SK-N-SH (cell line): ENCODE data around the gene SNHG17. TPM values are rescaled to one million over a fixed set of nuclear protein-coding genes. Genes with fewer than 3 reads are reported as not detected.

ENCODE experiments used
- CTCF ChIA-PET: fragments of 300-600, 350-600 bp; formaldehyde crosslinking; extraction: SDS; loops from one replicate; lab custom pipeline; 2021; lab: Yijun Ruan, JAX
- POLR2A ChIA-PET: fragments of 350-600 bp; sonication (Branson Sonifier 250); formaldehyde crosslinking; extraction: SDS; loops from one replicate; lab custom pipeline; 2020; ENCODE audit warnings: antibody characterized with exemption, inconsistent platforms; lab: Yijun Ruan, JAX
- DNase-seq: peaks from one replicate; pipeline ENCODE4 v3.0.0; 2012
- H2AFZ ChIP-seq: fragments of 200-600 bp; sonication (generic); 2 replicates; pipeline ENCODE4 v1.8.1; 2016; ENCODE audit warnings: antibody characterized with exemption, mild to moderate bottlenecking, low read depth
- H3F3A ChIP-seq: fragments of 200-600 bp; sonication (generic); replicated peaks from 2 replicates; pipeline ENCODE3; 2016; ENCODE audit warnings: antibody characterized with exemption, mild to moderate bottlenecking; ENCODE audit not compliant: insufficient read depth
- H3K27ac ChIP-seq, 2 experiments: fragments of 200-500 bp in 1 of 2; fragments of 200-600 bp in 1 of 2; sonication (Bioruptor generic) in 1 of 2; sonication (generic), shearing (Covaris generic) in 1 of 2; 2 replicates each; pipeline versions ENCODE4 v1.5.1 to v1.6.1; 2014 to 2016; ENCODE audit warnings: low read depth in 2 of 2, inconsistent platforms in 1 of 2, low read length in 1 of 2, mild to moderate bottlenecking in 1 of 2, mixed read lengths in 1 of 2
- H3K27me3 ChIP-seq: fragments of 200-600 bp; sonication (generic), shearing (Covaris generic); 2 replicates; pipeline ENCODE4 v1.6.1; 2016; ENCODE audit warnings: mixed run types; ENCODE audit not compliant: insufficient read depth
- H3K36me3 ChIP-seq, 2 experiments: fragments of 200-500 bp in 1 of 2; fragments of 200-600 bp in 1 of 2; sonication (Bioruptor generic) in 1 of 2; sonication (generic) in 1 of 2; replicated peaks in 1 of 2; 2 replicates each; pipeline versions ENCODE3 to v1.5.1; 2014 to 2016; ENCODE audit warnings: low read length in 1 of 2, mild to moderate bottlenecking in 1 of 2; ENCODE audit not compliant: insufficient read depth in 2 of 2, control insufficient read depth in 1 of 2
- H3K4me1 ChIP-seq, 2 experiments: fragments of 200-500 bp in 1 of 2; fragments of 200-600 bp in 1 of 2; sonication (Bioruptor generic) in 1 of 2; sonication (generic), shearing (Covaris generic) in 1 of 2; 2 replicates each; pipeline versions ENCODE4 v1.5.1 to v1.6.1; 2014 to 2016; ENCODE audit warnings: low read depth in 1 of 2, low read length in 1 of 2, mixed run types in 1 of 2; ENCODE audit not compliant: insufficient read depth in 2 of 2, control insufficient read depth in 1 of 2
- H3K4me2 ChIP-seq: fragments of 200-600 bp; sonication (generic), shearing (Covaris generic); 2 replicates; pipeline ENCODE4 v1.6.1; 2017; ENCODE audit warnings: mixed run types
- H3K4me3 ChIP-seq, 2 experiments: fragments of 200-500 bp in 1 of 2; fragments of 200-600 bp in 1 of 2; sonication (Bioruptor generic) in 1 of 2; sonication (generic), shearing (Covaris generic) in 1 of 2; 2 replicates each; pipeline versions ENCODE4 v1.5.1 to v1.8.1; 2014 to 2016; ENCODE audit warnings: low read depth in 2 of 2, inconsistent platforms in 1 of 2, low read length in 1 of 2, mild to moderate bottlenecking in 1 of 2, mixed read lengths in 1 of 2, moderate library complexity in 1 of 2
- H3K79me2 ChIP-seq: fragments of 200-600 bp; sonication (generic); 2 replicates; pipeline ENCODE4 v1.8.1; 2017; ENCODE audit warnings: mild to moderate bottlenecking; ENCODE audit not compliant: insufficient read depth
- H3K9ac ChIP-seq: fragments of 200-600 bp; sonication (generic); 2 replicates; pipeline ENCODE4 v1.6.1; 2017; ENCODE audit warnings: mixed run types
- H3K9me2 ChIP-seq: fragments of 200-600 bp; sonication (generic); 2 replicates; pipeline ENCODE4 v1.6.1; 2017; ENCODE audit warnings: mixed run types
- H3K9me3 ChIP-seq: fragments of 200-600 bp; sonication (generic); 2 replicates; pipeline ENCODE4 v1.6.1; 2017; ENCODE audit warnings: mixed run types, mild to moderate bottlenecking, moderate library complexity
- H4K20me1 ChIP-seq: fragments of 200-600 bp; sonication (generic); 2 replicates; pipeline ENCODE4 v1.6.1; 2017; ENCODE audit warnings: mild to moderate bottlenecking, mixed run types; ENCODE audit not compliant: insufficient read depth
- CHD2 ChIP-seq: fragments of 150-350 bp; IDR thresholded peaks from 2 replicates; pipeline ENCODE4 v1.6.1; 2018; ENCODE audit warnings: low read length; ENCODE audit not compliant: partially characterized antibody
- EP300 ChIP-seq, 2 experiments: IDR thresholded peaks; 2 replicates each; pipeline versions ENCODE4 v1.4.0 to v1.6.1; 2012; ENCODE audit warnings: borderline replicate concordance in 1 of 2, low read depth in 1 of 2, low read length in 1 of 2
- EZH2phosphoT487 ChIP-seq: fragments of 200-600 bp; sonication (generic); IDR thresholded peaks from 2 replicates; pipeline ENCODE4 v1.6.1; 2017; ENCODE audit warnings: low read depth, mixed run types, mild to moderate bottlenecking, antibody characterized with exemption, moderate library complexity, borderline replicate concordance
- GATA2 ChIP-seq: sonication (generic); formaldehyde crosslinking; IDR thresholded peaks from 2 replicates; pipeline ENCODE4 v1.5.0; 2020; ENCODE audit warnings: mild to moderate bottlenecking, missing genetic modification reagents
- JUND ChIP-seq: IDR thresholded peaks from 2 replicates; pipeline ENCODE4 v1.4.0; 2012
- MXI1 ChIP-seq: IDR thresholded peaks from 2 replicates; pipeline ENCODE4 v1.6.1; 2012; ENCODE audit warnings: mild to moderate bottlenecking, low read depth, low read length, improper control_type of control experiment
- POLR2AphosphoS5 ChIP-seq: IDR thresholded peaks from 2 replicates; pipeline ENCODE4 v1.6.1; 2012; ENCODE audit warnings: low read depth, low read length
- RCOR1 ChIP-seq: fragments of 150-350 bp; IDR thresholded peaks from 2 replicates; pipeline ENCODE4 v1.6.1; 2017; ENCODE audit warnings: antibody characterized with exemption, low read length
- RFX5 ChIP-seq: IDR thresholded peaks from 2 replicates; pipeline ENCODE4 v1.6.1; 2012; ENCODE audit warnings: mild to moderate bottlenecking, improper control_type of control experiment, low read length
- TAF1 ChIP-seq: IDR thresholded peaks from 2 replicates; pipeline ENCODE4 v1.6.1; 2012; ENCODE audit warnings: low read depth, mild to moderate bottlenecking, low read length, moderate library complexity, borderline replicate concordance
- TEAD4 ChIP-seq: IDR thresholded peaks from 2 replicates; pipeline ENCODE4 v1.4.0; 2012; ENCODE audit warnings: mild to moderate bottlenecking, borderline replicate concordance; ENCODE audit not compliant: insufficient read depth
- ZBTB33 ChIP-seq: IDR thresholded peaks from 2 replicates; pipeline ENCODE4 v1.4.0; 2012; ENCODE audit warnings: low read depth, borderline replicate concordance
- WGBS: methylation state at CpG from one replicate; pipeline ENCODE4 v1.1.6; 2017; ENCODE audit warnings: low lambda C conversion rate; 5-methylcytosine and 5-hydroxymethylcytosine counted together
- polyA plus RNA-seq, 3 experiments: library from polyadenylated mRNA; depleted of rRNA; stranded (reverse); fragments of >200 nt; gene quantifications; 2 replicates each; pipeline ENCODE4 v1.2.3, GENCODE V29; 2012
- TF ChIP-seq, protein P1 (sequence below): IDR thresholded peaks from 2 replicates; pipeline ENCODE4 v1.4.0; 2012; ENCODE audit warnings: low read depth

The SNHG17 gene
- polyA plus RNA-seq, 1 of the 3 experiments (the other 2 are of a cell fraction), result 40.3 TPM

GRCh38 chr20:38421915-38422314 is 13.2 kb downstream of the SNHG17 start:
- Histone ChIP-seq H3K9ac (no peak overlapping the region), H3F3A (peaks cover 26% of the 10 kb centered on the region), H3K79me2 (peaks cover 41% of the 10 kb centered on the region), H4K20me1 (peaks cover 62% of the 10 kb centered on the region), H2AFZ (no peak overlapping the region), H3K4me1 (peaks cover 8 to 9% of the 10 kb centered on the region in 2 experiments; a peak in 3 of 4 replicates), H3K9me2 (no peaks in the 10 kb centered on the region), H3K27ac (no peak overlapping the region), H3K4me3 (no peak overlapping the region), H3K27me3 (no peaks in the 10 kb centered on the region), H3K9me3 (no peaks in the 10 kb centered on the region), H3K4me2 (no peak overlapping the region), H3K36me3 (peaks cover 73 to 81% of the 10 kb centered on the region in 2 experiments)
- ChIA-PET POLR2A (interaction anchor here (0.9 kb wide), 1 partner anchor 8 kb away, joined by 3 read pairs; no protein-coding TSS in a partner anchor), CTCF (interaction anchor here (1.0 to 4.9 kb wide), 4 partner anchors 10 to 24 kb away, joined by 3 to 23 read pairs (median 4); partner anchors contain the start of gene SNHG17)
- TF ChIP-seq TEAD4 (no peak), POLR2AphosphoS5 (no peak), ZBTB33 (no peak), JUND (no peak)
- 83% methylated on average over 8 of the region's 10 CpGs for WGBS
- DNase-seq, result no peak

- POLR2A ChIA-PET, result interaction anchor here (1.0 kb wide), 1 partner anchor 15 kb away, joined by 4 read pairs; the partner anchor contains the start of gene SNHG17
- DNase-seq, result no peak
- TF ChIP-seq RCOR1 (no peak), CHD2 (no peak), MXI1 (no peak), RFX5 (no peak), GATA2 (CRISPR knock-in tag) (no peak), TAF1 (no peak), EZH2phosphoT487 (no peak), EP300 (IDR thresholded peaks at IDR 0.05; ENCODE audit: borderline replicate concordance in 1 of 2, low read depth in 1 of 2, low read length in 1 of 2) (no peak)
- TF ChIP-seq, protein P1, sequence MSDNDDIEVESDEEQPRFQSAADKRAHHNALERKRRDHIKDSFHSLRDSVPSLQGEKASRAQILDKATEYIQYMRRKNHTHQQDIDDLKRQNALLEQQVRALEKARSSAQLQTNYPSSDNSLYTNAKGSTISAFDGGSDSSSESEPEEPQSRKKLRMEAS, result no peak
- Histone ChIP-seq H3K36me3 (peaks cover 72 to 73% of the 10 kb centered on the region in 2 experiments), H3K4me3 (no peak overlapping the region), H3K9ac (no peak overlapping the region), H3F3A (peaks cover 23% of the 10 kb centered on the region), H3K27ac (no peak overlapping the region), H3K4me2 (no peak overlapping the region), H4K20me1 (peaks cover 48% of the 10 kb centered on the region), H3K79me2 (peaks cover 32% of the 10 kb centered on the region), H2AFZ (no peak overlapping the region), H3K27me3 (no peaks in the 10 kb centered on the region), H3K4me1 (peaks cover 0 to 8% of the 10 kb centered on the region in 2 experiments; a peak in 1 of 4 replicates), H3K9me3 (no peaks in the 10 kb centered on the region), H3K9me2 (no peaks in the 10 kb centered on the region)
- CTCF ChIA-PET, result interaction anchor here (1.1 to 4.9 kb wide), 3 partner anchors 12 to 15 kb away, joined by 3 to 23 read pairs (median 3); partner anchors contain the start of gene SNHG17
- 93% methylated on average over 8 of the region's 9 CpGs for WGBS
Observed at GRCh38 chr20:38420388-38421085, 14.6 kb downstream of the SNHG17 start.
